Femur (tissue), 1 donor: Measurements from ENCODE around the gene TIMELESS.
A peak's percentile ranks its signal among the peaks of the same experiment; 100 is the strongest.
"Not testable (repeated sequence)": the region's sequence is repeated elsewhere in the genome, so short reads cannot be mapped to it uniquely, and the experiment has no call there.

ENCODE experiments used
- DNase-seq: peaks from one replicate; pipeline ENCODE4 v3.0.0-alpha.2; 2017

The TIMELESS gene

GRCh38 chr12:56448860-56449621 lies at the start of gene TIMELESS:
Gene TIMELESS (minus strand): TSS chr12:56449426. CDS start chr12:56434170, 15,256 bp downstream.
- peak; percentile 94 for DNase-seq

GRCh38 chr12:56498126-56498902 lies 49.1 kb upstream of the TIMELESS start:
- DNase-seq: not testable (repeated sequence)

- peak; percentile 64 for DNase-seq
Measured at GRCh38 chr12:56496704-56497103, 47.5 kb upstream of the TIMELESS start.

- DNase-seq: not testable (repeated sequence)
Measured at GRCh38 chr12:56494481-56494880, 45.3 kb upstream of the TIMELESS start.

- DNase-seq: not testable (repeated sequence)
Measured at GRCh38 chr12:56494106-56494415, 44.8 kb upstream of the TIMELESS start.

GRCh38 chr12:56493409-56494105 lies 44.3 kb upstream of the TIMELESS start:
- not testable (repeated sequence) for DNase-seq

- no peak for DNase-seq
Measured at GRCh38 chr12:56490360-56490759, 41.1 kb upstream of the TIMELESS start.

GRCh38 chr12:56488041-56488955 lies 39.1 kb upstream of the TIMELESS start, which contains the start of gene GLS2:
Gene GLS2 (minus strand): TSS chr12:56488161. CDS start chr12:56488118, 43 bp downstream.
- DNase-seq: peak; percentile 73

- DNase-seq: peak; percentile 40
Measured at GRCh38 chr12:56487448-56488040, 38.3 kb upstream of the TIMELESS start.

- DNase-seq: no peak
Measured at GRCh38 chr12:56486694-56487093, 37.5 kb upstream of the TIMELESS start.

- no peak for DNase-seq
Measured at GRCh38 chr12:56484566-56484965, 35.3 kb upstream of the TIMELESS start.

- no peak for DNase-seq
Measured at GRCh38 chr12:56479625-56480024, 30.4 kb upstream of the TIMELESS start.

GRCh38 chr12:56477521-56478225 lies 28.4 kb upstream of the TIMELESS start:
- DNase-seq: no peak

- no peak for DNase-seq
Measured at GRCh38 chr12:56476972-56477432, 27.8 kb upstream of the TIMELESS start.

- no peak for DNase-seq
Measured at GRCh38 chr12:56476143-56476542, 26.9 kb upstream of the TIMELESS start.

GRCh38 chr12:56474389-56474788 lies 25.2 kb upstream of the TIMELESS start:
- DNase-seq: no peak

- peak; percentile 38 for DNase-seq
Measured at GRCh38 chr12:56469007-56469930, 20.0 kb upstream of the TIMELESS start.

GRCh38 chr12:56468216-56469006 lies 19.2 kb upstream of the TIMELESS start, which contains the start of gene SPRYD4:
Gene SPRYD4 (plus strand): TSS chr12:56468578. CDS start chr12:56468592, 14 bp downstream.
- DNase-seq: peak; percentile 96

- no peak for DNase-seq
Measured at GRCh38 chr12:56462565-56462964, 13.3 kb upstream of the TIMELESS start.
